HG03342 (cell line): ENCODE measurements around the gene MPND.
"Not testable (repeated sequence)": the region's sequence is repeated elsewhere in the genome, so short reads cannot be mapped to it uniquely, and the experiment has no call there.

ENCODE experiments used
- ATAC-seq: cut with Tn5 transposase; IDR thresholded peaks from one replicate; pipeline ENCODE4 v1.9.1; 2021; ENCODE audit warnings: mild to moderate bottlenecking, moderate library complexity; ENCODE audit not compliant: unreplicated experiment

Gene MPND

DNA sequence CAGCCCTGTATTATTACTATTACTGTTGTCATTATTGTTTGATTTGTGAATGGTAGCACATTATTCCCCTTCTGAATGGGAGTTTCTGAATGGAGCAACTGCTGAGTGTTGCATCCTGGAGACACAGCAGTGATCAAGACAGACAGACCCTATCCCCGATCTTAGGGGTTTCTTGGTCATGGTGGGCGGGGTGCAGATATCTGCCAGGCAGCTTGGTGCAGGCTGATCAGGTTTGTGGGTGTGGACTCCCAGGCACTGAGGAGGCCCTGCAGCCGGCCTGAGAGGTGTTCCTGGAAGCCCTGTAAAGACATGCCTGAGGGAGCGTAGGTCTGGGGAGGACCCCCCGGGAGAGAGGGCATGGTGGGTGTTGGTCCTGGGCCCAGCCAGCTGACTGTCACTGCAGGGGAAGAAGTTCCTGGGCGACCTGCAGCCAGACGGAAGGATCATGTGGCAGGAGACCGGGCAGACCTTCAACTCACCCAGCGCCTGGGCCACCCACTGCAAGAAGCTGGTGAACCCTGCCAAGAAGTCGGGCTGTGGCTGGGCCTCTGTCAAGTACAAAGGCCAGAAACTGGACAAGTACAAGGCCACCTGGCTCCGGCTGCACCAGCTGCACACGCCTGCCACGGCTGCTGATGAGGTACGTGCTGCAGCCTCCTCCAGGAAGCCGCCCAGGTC lies 2.1 kb downstream of the MPND start:
- no peak for ATAC-seq

DNA sequence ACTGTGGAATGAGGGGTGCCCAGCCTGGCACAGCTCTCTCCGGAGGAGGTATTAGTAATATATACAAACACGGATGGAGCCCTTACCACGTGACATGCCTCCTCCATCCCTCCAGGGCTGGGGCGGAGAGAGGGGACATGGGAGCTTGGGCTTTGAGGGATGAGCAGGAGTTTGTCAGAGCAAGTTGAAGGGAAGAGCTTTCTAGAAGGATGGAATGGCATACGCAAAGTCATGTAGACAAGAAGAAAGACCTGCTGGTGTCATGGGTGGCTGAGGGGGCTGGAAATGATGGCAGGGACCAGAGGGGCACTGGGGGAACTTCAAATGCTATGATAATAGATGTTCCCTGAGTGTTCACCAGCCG lies 2.6 kb downstream of the MPND start:
- no peak for ATAC-seq

DNA sequence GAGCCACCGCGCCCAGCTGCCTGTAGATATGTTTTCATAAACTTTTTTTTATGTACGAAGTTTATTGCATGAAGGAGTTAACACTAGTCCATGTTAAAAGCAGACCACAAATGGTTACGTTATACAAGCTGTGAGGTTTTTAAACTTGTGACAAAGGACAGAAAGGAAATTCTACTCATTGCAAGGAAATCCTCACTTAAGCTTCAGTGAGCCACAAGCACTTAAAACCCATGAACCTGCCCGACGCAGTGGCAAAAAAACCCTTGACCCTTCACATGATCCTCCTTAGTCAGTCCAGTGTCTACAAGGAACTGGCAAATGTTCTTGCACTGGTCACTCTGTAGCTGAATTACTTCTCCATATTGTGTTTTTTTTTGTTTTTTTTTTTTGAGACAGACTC lies 4.2 kb downstream of the MPND start:
- ATAC-seq, result no peak

DNA sequence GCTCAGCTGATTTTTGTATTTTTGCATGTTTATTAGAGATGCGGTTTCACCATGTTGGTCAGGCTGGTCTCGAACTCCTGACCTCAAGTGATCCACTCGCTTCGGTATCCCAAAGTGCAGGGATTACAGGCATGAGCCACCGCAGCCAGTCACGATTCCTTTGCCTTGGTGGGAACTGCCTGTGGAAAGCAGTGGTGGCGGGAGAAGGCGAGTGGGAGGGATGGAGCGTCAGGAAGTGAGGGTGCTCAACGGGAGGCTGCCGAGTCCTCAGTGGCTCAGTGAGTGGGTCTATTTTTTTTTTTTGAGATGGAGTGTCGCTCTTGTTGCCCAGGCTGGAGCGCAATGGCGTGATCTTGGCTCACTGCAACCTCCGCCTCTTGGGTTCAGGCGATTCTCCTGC lies 5.9 kb downstream of the MPND start:
- not testable (repeated sequence) for ATAC-seq

DNA sequence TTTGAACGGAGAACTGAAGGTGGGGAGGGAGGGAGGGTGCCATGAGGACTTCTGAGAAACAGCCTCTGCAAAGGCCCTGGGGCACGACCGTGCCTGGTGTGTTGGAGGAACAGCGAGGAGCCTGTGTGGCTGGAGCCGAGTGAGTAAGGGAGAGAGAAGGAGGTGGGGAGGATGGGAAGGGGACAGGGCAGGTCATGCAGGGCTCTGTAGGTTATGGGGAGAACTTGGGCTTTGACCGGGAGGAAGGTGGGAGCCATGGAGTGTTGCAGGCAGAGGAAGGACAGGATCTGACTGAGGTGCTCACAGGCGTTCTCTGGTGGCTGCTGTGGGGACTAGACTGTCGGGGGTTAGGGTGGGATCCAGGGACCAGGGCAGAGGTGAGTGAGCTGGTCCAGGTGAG lies 6.7 kb downstream of the MPND start:
- ATAC-seq, result no peak

DNA sequence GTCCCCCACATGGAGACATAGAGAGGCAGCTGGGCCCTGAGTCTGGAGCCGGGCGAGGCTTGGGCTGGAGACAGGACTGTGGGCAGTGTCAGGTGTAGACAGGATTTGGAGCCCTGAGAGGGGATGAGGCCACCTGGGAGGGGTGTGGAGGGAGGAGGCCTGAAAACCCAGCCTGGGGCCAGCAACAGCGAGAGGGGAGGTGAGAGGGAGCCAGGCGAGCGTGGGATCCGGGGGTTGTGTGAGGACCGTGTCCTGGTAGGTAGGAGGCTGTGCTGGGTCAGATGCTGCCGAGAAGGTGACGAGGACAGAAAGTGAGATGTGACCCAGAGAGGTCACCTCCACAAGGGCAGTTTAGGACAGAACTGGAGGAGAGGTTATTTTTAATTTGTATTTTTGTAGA lies 7.4 kb downstream of the MPND start:
- no peak for ATAC-seq

DNA sequence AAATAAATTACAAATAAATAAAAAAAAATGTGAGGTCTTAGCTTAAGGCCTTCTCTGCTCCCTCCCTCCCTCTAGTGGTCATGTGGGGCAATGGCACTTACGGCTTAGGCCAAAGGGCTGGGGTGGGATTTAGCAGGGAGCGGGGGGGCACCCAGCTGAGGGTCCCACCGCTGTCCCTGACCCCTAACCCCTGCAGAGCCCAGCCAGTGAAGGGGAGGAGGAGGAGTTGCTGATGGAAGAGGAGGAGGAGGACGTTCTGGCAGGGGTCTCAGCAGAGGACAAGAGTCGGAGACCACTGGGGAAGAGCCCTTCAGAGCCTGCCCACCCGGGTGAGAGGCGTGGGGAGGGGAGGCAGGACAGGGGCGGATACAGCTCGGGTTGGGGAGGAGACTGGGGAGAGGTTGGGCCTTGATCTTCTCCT lies 9.3 kb downstream of the MPND start:
- no peak for ATAC-seq

DNA sequence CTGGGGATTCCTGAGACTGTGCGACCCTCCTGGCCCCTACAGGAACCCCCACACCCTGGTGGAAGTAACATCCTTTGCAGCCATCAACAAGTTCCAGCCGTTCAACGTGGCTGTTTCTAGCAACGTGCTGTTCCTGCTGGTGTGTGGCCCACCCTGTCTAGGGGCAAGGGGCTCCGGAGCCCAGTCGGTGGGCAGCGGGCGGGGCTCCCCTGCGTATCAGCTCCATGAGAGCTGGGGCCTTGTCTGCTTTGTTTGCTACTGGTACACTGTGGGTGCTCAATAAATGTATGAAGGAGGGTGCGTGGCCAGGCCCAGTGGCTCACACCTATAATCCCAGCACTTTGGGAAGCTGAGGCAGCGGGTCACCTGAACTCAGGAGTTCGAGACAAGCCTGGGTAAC lies 10.9 kb downstream of the MPND start:
- no peak for ATAC-seq

DNA sequence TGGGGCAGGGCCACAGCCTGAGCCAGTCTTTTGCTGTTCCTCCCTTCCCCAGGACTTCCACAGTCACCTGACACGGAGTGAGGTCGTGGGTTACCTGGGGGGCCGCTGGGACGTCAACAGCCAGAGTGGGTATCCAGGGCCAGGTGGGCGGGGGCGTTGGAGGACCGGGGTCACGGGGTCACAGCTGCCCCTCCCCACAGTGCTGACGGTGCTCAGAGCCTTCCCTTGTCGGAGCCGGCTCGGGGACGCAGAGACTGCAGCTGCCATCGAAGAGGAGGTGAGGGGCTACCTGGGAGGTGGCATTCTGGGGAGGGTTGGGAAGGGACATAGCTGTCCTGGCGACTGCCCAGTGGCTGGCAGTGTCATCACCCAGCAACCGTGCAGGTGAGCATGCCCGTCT lies 11.5 kb downstream of the MPND start:
- ATAC-seq, result no peak

DNA sequence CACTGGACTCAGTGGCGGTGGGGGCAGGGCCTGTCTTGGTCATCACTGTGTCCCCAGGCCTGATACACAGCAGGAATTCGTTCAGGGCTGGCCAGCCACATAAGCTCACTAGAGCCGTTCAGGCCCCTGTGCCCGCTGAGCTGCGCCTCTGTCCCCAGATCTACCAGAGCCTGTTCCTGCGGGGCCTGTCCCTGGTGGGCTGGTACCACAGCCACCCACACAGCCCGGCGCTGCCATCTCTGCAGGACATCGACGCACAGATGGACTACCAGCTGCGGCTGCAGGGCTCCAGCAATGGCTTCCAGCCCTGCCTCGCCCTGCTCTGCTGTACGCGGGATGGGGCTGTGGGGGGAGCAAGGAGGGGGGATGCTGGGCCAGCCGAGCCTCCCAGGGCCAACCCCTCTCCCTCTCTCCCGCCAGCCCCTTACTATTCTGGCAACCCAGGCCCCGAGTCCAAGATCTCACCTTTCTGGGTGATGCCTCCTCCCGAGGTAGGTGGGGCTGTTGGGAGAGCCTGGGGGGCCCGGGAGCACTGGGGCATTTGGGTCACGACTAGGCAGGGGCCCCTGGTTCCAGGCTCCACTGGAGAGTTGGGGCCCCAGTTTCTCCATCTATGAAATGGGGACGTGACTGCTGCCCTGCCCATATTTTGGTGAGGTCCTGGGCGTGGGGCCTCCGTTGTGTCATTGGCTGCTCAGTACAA lies 13.9 kb downstream of the MPND start:
- ATAC-seq, result no peak

DNA sequence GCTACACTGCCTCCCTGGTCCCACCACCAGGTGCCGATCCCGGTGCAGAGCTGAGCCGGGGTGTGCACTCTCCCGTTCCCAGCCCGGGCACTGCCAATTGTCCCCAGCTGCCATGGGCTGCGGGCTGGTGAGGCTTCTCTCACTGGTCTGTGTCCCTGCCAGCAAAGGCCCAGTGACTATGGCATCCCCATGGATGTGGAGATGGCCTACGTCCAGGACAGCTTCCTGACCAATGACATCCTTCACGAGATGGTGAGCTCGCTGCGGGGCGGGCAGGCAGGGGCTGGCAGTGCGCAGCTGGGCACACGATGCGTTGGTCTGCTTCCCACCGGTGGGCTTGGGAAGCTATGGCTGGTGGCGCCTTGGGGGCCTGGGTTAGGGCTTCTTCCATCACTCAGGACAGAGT lies 14.6 kb downstream of the MPND start:
- ATAC-seq, result no peak

DNA sequence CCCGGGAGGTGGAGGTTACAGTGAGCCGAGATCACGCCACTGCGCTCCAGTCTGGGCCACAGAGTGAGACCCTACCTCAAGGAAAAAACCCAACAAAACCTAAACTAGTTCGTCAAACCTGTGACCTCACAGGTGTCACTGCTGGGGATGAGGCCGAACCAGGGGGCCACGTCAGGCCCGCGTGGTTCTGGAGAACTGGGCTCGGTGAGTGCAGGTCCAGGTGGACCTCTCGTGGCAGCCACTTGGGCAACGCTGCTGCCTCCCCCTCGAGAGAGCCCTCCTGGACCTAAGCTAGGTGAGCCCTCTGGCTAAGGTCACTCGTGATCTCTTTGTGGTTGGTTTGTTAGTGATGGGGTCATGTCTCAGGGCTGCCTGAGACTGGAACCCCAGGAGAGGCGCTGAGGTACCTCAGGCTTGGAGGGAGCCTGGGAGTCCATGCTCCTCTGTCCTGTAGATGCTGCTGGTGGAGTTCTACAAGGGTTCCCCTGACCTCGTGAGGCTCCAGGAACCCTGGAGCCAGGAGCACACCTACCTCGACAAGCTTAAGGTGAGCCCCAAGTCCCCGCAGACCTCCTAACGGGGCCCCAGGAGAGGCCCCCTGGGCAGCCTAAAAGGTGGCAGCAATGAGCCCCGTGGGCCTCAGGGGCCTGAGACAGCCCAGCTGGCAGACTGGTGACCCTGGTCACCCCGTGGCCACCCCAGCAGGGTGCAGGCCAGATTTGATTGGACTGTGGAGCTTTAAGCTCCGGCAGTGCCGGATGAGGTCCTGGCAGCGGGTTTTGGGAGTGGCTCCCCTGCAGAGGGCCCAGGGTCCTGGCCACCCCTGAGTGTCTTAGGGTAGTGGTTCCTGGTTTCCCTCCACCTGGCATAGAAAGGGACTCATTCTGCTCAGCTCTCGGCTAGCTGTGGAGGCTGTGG lies 15.6 kb downstream of the MPND start:
- ATAC-seq, result no peak

DNA sequence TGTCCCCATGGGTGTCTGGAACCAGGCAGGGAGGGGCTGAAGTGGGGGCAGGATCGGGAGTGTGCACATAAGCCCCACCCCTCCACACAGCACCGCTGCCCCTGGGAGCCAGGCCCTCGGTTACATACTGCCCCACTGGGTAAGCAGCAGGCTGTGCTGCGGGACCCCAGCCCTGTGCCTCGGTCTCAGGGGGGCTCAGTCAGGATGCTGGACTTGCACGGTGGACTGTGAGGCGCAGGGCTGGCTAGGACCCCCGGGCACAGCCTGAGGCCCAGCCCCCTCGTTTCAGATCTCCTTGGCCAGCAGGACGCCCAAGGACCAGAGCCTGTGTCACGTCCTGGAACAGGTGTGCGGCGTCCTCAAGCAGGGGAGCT lies 16.3 kb downstream of the MPND start:
- no peak for ATAC-seq

DNA sequence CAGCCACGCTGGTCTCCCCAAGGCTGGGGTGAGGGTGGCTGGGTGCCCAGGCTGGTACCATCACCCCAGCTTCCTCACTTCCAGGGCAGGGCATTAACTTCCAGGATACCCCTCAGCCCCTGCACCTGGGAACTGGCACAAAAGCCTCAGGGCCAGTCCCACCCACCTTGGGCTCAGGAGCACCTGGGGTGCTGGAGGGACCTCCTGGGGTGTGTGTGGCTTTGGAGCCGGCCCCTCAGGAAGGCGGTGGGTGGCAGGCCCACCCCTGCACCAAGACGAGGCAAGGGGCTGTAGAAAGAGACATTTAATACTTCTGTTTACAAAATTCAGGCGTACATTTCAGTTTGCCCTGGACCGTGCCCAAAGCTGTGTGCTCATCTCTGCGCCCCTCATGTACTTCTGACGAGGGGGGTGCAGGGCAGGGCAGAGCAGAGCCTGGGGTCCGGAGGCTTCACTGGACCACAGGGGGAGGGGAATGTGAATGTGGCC lies 16.8 kb downstream of the MPND start:
- ATAC-seq, result no peak

DNA sequence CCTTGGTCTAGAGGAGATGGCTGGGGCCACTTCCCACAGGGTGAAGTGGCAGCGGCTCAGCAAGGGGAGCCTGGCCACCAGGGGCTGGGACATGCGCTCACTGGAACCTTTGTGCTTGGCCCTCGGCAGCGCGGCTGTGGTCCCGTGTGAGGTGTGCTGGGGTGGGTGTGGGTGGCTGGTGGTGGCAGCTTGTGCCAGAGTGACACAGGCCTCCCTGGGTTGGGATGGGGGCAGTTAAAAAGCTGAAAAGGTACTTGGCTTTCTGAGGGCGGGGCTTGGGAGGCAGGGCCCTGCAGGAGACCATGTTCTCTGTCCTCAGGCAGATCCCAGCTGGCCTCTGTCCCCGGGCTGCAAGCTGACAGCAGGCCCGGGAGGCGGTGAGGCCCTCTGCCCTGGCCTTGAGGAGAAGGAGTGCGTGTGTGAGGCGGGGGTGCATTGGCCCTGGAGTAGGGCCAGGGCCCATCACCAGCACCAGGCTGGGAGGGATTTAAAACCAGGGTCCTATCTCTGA lies 17.3 kb downstream of the MPND start:
- no peak for ATAC-seq

DNA sequence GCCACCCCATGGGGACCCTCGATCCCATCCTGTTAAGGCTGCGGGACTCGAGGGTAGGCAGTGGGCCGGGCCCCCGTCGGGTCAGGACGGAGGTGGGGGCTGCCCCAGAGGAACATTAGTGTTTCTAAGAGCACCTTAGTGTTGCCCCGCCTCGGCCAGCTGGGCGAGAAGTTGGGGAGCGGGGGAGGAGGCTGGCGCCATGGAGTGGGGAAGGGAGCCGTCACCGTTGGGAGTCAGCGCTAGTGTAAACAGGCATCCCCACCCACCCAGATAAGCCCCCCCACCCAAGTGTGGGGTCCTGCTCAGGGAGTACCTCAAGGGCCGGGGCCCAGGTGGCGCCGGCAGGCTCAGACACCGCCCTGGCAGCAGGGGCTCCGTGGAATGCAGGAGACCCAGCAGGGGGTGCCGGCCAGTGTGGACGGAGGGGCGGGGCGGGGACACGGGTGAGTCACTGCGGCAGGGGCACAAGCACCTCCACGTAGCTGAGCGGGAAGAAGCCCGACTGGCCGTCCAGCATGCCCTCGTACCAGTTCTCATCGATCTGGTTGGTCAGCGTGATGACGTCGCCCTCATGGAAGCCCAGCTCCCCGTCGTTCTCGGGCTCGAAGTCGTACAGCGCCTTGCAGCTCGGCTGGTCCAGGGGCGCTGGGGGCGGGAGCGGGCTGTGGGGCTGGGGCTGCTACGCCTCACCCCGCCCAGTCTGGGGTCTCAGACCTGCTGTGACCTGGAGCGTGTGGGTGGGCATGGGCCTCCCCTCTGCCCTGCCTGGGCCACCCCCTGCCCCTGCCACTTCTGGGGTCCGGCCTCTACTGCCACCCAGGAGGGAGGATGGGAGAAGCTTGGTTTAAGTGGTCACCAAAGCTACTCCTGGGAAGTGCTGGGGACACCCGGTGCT lies 18.0 kb downstream of the MPND start:
- no peak for ATAC-seq

DNA sequence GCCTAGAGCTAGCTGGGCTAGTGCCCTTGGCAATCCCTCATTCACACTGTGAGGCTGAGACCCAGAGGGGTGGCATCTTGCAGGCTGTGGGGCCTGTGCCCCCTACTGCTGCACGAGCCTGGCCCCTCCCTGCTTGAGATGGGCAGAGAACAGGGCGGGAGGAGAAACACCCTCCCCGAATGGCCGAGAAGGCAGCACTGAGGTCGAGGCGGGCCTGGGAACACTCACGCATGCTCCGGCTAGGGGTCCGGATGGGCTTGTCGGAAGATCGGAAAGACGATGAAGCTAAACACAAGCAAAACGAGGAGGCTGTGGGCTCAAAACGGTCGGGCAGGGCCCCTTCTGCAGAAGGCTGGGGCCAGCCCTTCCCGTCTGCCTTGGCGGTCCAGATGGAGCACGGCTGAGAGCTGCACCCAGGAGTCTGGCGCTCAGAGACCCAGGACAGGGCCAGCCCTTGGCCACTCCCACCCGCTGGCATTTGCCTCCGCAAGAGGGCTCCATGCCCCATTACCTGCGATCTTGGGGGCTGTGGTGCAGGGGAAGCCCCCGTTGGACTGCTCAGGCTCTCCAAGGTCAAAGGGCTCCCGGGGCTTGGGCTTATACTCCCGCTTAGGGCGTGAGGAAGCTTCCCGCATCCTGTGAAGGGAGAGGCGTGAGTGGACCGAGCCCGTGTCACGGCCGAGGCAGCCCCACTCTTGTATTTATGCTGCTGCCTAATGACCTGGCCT lies 18.9 kb downstream of the MPND start:
- no peak for ATAC-seq

DNA sequence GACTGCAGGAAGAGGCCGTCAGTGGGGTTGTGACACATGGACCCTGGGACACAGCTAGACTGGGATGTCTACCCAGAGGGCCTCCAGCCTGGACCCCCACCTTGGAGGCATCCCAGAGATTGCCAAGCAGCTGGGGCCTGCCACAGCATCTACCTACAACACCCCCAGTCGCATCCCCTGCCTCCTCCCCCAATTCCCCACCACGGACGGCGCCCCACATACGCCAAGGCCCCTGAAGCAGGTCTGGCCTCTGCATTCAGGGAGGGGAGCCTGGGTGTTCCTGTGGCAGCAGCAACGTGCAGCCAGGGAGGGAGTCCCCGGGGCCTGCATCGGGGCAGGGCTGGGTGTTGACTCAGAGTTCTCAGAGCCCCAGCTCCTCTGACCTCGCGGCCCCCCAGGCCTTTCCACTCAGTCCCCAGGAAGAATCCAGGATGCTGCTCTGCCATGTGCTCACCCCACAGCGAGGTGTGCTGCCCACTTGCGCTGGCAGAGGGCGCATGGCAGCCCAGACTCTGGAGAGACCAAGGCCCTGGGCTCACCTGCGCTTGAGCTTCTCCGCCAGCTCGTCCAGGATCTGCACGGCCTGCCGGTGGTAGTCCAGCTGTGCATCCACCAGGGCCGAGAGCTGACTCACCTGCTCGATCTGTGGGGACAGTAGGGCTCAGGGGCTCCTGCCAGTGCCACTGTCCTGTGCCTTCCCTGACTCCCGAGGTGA lies 19.6 kb downstream of the MPND start:
- ATAC-seq, result no peak
